Suppressor macrophage (primary cell): ENCODE results near the gene IMP4.
A peak's percentile ranks its signal among the peaks of the same experiment; 100 is the strongest.

Experiments used
- DNase-seq, 4 experiments: peaks; one replicate each; pipeline ENCODE4 v3.0.0-alpha.2; 2020 to 2022

IMP4 gene

DNA sequence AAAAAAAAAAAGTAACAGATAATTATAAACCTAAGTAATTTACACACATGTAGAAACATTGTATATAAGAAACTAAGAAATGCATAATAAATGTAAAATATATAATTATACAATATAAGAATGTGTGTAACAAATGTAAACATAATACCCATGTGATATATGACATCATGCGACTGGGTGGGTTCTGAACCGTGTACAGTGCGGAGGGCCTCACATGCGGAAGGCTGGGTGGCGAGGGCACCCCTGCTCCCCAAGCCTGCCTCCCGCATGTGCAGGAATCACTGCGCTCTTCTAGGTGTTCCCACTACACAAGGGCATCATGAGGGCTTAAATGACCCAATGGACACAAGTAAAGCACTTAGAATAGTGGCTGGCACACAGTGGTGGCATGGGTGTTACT, 15.2 kb downstream of the IMP4 start:
- DNase-seq = no peak

- no peak for DNase-seq
These were observed 16.0 kb downstream of the IMP4 start for GRCh38 chr2:130358420-130359350.

DNA sequence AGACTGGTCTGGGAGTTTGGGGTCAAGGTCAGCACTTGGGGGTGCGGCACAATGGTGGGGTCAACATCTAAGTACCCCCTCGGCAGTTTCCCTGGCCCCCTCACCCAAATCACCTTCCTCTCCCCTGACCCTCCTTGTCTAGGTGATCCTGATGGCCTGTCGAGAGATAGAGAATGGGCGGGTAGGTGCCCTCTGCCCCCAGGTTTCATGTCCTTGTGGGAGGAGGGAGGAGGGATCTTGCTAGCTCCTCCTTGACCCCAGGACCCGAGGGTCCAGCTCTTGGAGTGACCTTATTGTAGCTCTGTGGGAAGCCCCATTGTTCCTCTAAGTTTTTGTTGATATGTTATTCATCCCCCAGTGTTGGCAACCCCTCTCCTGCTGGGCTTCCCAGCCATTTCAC, 16.8 kb downstream of the IMP4 start:
- no peak for DNase-seq

DNA sequence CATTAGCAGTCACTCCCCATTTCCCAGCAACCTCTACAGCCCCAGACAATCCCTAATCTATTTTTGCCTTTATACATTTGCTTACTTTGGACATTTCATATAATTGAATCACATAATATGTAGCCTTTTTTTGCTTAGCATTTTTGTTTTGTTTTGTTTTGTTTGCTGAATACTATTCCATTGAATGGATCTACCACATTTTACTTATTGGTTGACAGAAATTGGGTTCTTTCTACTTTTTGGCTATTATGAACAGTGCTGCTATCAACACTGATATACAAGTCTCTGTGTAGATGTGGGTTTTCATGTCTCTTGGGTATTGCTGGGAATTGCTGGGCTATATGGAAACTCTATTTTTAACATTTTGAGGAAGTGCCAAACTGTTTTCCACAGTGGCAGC, 20.8 kb downstream of the IMP4 start:
- no peak for DNase-seq

- DNase-seq = peak in 1 of 4 experiments; percentile 40
These were observed 22.4 kb downstream of the IMP4 start for GRCh38 chr2:130365075-130365474.

- no peak for DNase-seq
These were observed 23.3 kb downstream of the IMP4 start for GRCh38 chr2:130365963-130366362.

DNA sequence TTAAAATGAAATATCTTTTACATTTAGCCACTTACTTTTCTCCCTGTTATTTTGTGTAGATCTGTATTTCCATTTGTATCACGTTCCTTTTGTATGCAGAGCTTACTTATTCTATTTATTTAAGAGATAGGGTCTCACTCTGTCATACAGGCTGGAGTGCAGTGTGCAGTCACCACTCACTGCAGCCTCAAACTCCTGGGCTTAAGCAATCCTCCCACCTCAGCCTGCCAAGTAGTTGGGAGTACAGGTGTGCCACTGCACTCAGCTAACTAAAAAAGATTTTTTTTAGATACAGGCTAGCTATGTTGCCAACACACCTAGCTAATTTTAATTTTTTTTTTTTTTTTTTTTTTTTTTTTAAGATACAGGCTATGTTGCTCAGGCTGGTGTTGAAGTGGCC, 24.0 kb downstream of the IMP4 start:
- no peak for DNase-seq

- DNase-seq = no peak
These were observed 26.1 kb downstream of the IMP4 start for GRCh38 chr2:130368786-130369185.

GRCh38 chr2:130369311-130369964, 26.7 kb downstream of the IMP4 start:
- DNase-seq = peak in 2 of 4 experiments; percentile 23 to 43

- no peak for DNase-seq
These were observed 27.3 kb downstream of the IMP4 start for GRCh38 chr2:130369965-130370341.

DNA sequence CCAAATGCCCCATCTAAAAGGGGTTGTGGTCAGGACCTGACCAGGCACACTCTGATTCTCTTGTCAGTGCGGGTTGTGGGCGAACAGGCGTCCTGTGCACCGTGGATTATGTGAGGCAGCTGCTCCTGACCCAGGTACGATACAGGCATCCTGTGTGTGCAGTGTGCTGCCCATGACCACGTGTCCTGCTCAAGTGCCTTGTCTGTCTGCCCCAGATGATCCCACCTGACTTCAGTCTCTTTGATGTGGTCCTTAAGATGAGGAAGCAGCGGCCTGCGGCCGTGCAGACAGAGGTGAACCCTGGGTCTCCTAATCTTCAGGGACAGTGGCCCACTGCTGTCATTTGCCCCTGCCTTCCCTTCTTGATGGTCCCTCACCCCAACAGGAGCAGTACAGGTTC, 27.8 kb downstream of the IMP4 start:
- DNase-seq = no peak

DNA sequence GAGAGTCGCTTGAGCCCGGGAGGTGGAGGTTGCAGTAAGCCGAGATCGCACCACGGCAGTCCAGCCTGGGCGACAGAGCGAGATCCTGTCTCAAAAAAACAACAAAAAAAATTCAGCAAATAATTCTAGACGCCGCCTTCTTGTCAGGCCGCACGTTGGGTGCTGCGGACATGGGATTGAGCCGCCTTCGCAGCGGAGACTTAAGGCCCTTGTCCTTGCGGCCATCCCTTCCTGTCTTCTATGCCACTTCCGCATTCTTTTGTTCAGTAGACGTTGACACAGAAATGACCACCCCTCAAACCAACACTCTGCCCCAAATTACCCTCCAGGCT, 29.0 kb downstream of the IMP4 start:
- DNase-seq = peak in 2 of 4 experiments; percentile 77 to 82

GRCh38 chr2:130372055-130372832, 29.5 kb downstream of the IMP4 start:
- peak; percentile 91 to 97 (median 96) for DNase-seq

GRCh38 chr2:130372833-130373807, 30.4 kb downstream of the IMP4 start:
- no peak for DNase-seq

- no peak for DNase-seq
These were observed 31.2 kb downstream of the IMP4 start for GRCh38 chr2:130373808-130374365.

DNA sequence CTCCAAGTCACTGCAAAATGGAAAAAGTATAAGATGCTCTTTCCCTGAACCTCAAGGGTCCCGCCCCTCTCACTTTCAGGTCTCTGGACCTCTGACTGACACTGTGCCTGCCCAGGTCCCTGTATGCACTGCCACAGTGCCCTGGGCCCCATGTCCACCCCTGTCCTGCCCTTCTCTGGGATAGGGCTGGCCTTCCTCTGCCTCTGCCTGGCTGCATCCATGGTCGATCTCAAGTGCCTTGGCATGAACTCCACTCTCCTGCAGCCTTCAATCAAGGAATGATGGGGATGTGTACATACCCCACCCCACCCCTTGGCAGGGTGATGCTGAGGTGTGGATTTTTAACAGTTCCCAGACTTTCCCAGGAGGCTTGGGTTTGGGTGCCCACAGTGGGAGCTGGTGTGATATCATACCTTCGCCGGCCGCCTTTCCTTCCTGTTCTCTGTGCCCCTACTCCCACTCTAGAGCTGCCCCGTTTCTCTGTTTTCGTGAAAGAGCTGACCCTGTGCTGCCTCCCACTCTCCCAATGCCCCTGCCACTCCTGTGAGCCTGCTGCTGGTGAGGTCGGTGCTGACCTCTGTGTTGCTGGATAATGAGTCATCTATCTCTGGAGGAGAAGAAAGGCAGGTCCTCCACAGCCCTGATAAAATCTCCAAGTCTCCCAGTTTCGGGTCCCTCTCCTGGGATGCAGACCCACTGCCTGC, 32.0 kb downstream of the IMP4 start:
- DNase-seq = peak; percentile 69 to 85 (median 78)

DNA sequence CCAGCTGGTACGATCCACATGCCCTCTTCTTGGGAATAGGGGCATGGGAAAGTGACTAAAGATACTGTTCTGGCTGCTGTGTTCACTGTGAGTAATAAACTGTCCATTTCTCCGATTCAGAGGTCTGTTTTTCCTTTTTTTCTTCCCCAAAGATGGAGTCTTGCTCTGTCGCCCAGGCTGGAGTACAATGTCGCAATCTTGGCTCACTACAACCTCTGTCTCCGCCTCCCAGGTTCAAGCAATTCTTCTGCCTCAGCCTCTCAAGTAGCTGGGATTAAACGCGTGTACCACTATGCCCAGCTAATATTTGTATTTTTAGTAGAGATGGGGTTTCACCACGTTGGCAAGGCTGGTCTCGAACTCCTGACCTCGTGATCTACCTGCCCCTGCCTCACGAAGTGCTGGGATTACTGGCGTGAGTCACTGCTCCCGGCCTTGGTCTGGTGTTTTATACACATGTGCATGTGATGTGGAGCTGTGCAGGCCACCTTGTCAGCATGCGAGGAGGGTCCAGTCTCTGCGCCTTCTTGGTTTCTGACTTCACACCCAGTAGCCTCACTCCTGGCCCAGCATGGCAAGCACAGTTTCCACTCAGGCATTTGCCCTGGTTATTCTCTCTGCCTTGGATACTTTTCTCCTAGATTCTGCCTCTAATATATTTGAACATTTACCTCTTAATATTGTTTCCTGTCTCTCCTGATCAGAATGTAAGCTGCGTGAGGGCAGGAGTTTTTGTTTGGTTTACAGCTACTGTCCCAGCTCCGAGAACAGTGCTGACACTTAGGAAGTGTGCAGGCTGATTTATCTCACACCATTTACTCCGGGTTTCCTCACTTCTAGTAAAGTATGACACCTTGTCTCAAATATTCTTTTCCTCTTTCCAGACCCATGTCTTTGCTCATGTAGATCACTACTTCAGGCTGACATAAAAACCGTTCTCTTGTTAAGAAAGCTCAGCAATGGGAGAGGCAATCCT, 32.9 kb downstream of the IMP4 start:
- peak in 1 of 4 experiments; percentile 21 for DNase-seq

GRCh38 chr2:130376433-130377293, 34.0 kb downstream of the IMP4 start:
- DNase-seq = peak in 3 of 4 experiments; percentile 41 to 43 (median 41)

DNA sequence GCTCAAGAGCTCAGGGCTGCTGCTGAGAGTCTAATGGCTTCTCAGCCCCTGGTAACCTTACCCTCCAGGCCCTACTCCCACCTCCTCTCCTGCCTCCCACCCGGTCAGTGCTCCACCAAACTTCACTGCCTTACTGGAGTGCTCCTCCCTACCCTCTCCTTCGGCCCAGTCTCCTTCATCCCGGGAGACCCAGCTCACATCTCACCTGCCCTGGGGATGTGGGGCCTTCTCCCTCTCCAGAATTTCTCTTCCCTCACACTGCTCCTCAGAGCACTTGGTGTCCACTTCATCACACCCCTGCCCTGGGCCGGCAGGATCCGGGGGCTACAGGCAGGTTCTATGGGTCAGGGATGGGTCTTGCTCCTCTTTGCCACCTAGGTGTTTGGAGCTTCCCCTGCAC, 34.8 kb downstream of the IMP4 start:
- no peak for DNase-seq
